BJ (cell line): Measurements from ENCODE around the gene RNASEH1. TPM values are rescaled to one million over a fixed set of nuclear protein-coding genes. Genes with fewer than 3 reads are reported as not detected.

ENCODE experiments used
- CTCF ChIA-PET: fragments of 350-600 bp; formaldehyde crosslinking; extraction: SDS; loops from one replicate; lab custom pipeline; 2021; ENCODE audit warnings: antibody characterized with exemption, inconsistent platforms; lab: Yijun Ruan, JAX
- POLR2A ChIA-PET: fragments of 300-600 bp; sonication (Branson Sonifier 250); formaldehyde crosslinking; extraction: SDS; loops from one replicate; lab custom pipeline; 2021; ENCODE audit warnings: antibody characterized with exemption; lab: Charles Lee
- DNase-seq: peaks from one replicate; pipeline ENCODE4 v3.0.0-alpha.2; 2011; ENCODE audit warnings: low read depth
- H3K27me3 ChIP-seq: 2 replicates; pipeline ENCODE4 v1.6.0; 2011; ENCODE audit warnings: low read length; ENCODE audit not compliant: control insufficient read depth, insufficient read depth
- H3K36me3 ChIP-seq: 2 replicates; pipeline ENCODE4 v1.5.1; 2011; ENCODE audit warnings: low read length; ENCODE audit not compliant: control insufficient read depth, insufficient read depth
- H3K4me3 ChIP-seq: 2 replicates; pipeline ENCODE4 v1.5.1; 2011; ENCODE audit warnings: low read depth, mild to moderate bottlenecking, control low read depth, low read length
- CTCF ChIP-seq: IDR thresholded peaks from 2 replicates; pipeline ENCODE4 v1.5.1; 2011; ENCODE audit warnings: low read depth, mild to moderate bottlenecking, control low read depth, inconsistent platforms, low read length, moderate library complexity; ENCODE audit not compliant: insufficient read depth
- polyA plus RNA-seq: library from polyadenylated mRNA; depleted of rRNA; stranded (reverse); fragments of >200 nt; gene quantifications from 2 replicates; pipeline ENCODE4 v1.2.3, GENCODE V29; 2011

The RNASEH1 gene
- polyA plus RNA-seq, 1 experiment = 19.3 TPM

GRCh38 chr2:3547915-3548314 lies 10.2 kb downstream of the RNASEH1 start:
- Histone ChIP-seq H3K36me3 (peaks cover 37% of the 10 kb centered on the region), H3K27me3 (no peaks in the 10 kb centered on the region), H3K4me3 (no peak overlapping the region)
- DNase-seq = no peak
- no peak for TF ChIP-seq CTCF
- POLR2A ChIA-PET = no interaction called here
- CTCF ChIA-PET = no interaction called here

GRCh38 chr2:3545788-3546478 lies 12.2 kb downstream of the RNASEH1 start:
- ChIA-PET CTCF (interaction anchor here (1.2 kb wide), 1 partner anchor 9 kb away, joined by 3 read pairs; no protein-coding TSS in a partner anchor), POLR2A (no interaction called here)
- no peak for TF ChIP-seq CTCF
- no peak for DNase-seq
- H3K27me3 ChIP-seq = no peaks in the 10 kb centered on the region
- H3K36me3 ChIP-seq = peaks cover 34% of the 10 kb centered on the region
- H3K4me3 ChIP-seq = no peak overlapping the region

- H3K36me3 ChIP-seq = peaks cover 26% of the 10 kb centered on the region
- ChIA-PET CTCF (no interaction called here), POLR2A (no interaction called here)
These were observed 15.0 kb downstream of the RNASEH1 start for GRCh38 chr2:3543023-3543683.

GRCh38 chr2:3542107-3542506 lies 16.0 kb downstream of the RNASEH1 start:
- ChIA-PET POLR2A (no interaction called here), CTCF (no interaction called here)
- no peak for TF ChIP-seq CTCF
- Histone ChIP-seq H3K4me3 (no peak overlapping the region), H3K36me3 (peaks cover 22% of the 10 kb centered on the region), H3K27me3 (no peaks in the 10 kb centered on the region)
- DNase-seq = no peak

More at GRCh38 chr2:3543023-3543683, 15.0 kb downstream of the RNASEH1 start:
- Histone ChIP-seq H3K27me3 (no peaks in the 10 kb centered on the region), H3K4me3 (no peak overlapping the region)
- TF ChIP-seq CTCF = no peak
- DNase-seq = no peak

GRCh38 chr2:3539836-3540235 lies 18.3 kb downstream of the RNASEH1 start:
- CTCF ChIA-PET = no interaction called here

More at GRCh38 chr2:3539836-3540235, 18.3 kb downstream of the RNASEH1 start:
- peaks cover 12% of the 10 kb centered on the region for H3K36me3 ChIP-seq
- no peak for TF ChIP-seq CTCF
- POLR2A ChIA-PET = no interaction called here
- DNase-seq = no peak
- no peak overlapping the region for H3K4me3 ChIP-seq
- H3K27me3 ChIP-seq = no peaks in the 10 kb centered on the region
